ENCODE measurements around the gene DLG1.

DLG1 gene

GRCh38 chr3:197317250-197317963 lies 19.0 kb upstream of the DLG1 start:
- no peak for DNase-seq

- DNase-seq, result no peak
Observed at GRCh38 chr3:197312431-197312830, 14.0 kb upstream of the DLG1 start.

GRCh38 chr3:197311591-197311990 lies 13.2 kb upstream of the DLG1 start:
- no peak for DNase-seq

- DNase-seq, result no peak
Observed at GRCh38 chr3:197309528-197310361, 11.3 kb upstream of the DLG1 start.

- DNase-seq, result no peak
Observed at GRCh38 chr3:197308591-197308990, 10.2 kb upstream of the DLG1 start.

GRCh38 chr3:197306374-197307086 lies 8.1 kb upstream of the DLG1 start:
- no peak for DNase-seq

- no peak for DNase-seq
Observed at GRCh38 chr3:197305854-197306253, 7.4 kb upstream of the DLG1 start.

GRCh38 chr3:197303452-197303851 lies 5.0 kb upstream of the DLG1 start:
- no peak for DNase-seq

- no peak for DNase-seq
Observed at GRCh38 chr3:197302696-197303341, 4.4 kb upstream of the DLG1 start.

- no peak for DNase-seq
Observed at GRCh38 chr3:197302033-197302432, 3.6 kb upstream of the DLG1 start.

GRCh38 chr3:197300361-197300760 lies 1.9 kb upstream of the DLG1 start:
- no peak for DNase-seq

- DNase-seq, result peak; percentile 3
Observed at GRCh38 chr3:197298945-197299854, 788 bp upstream of the DLG1 start.

- DNase-seq, result peak; percentile 81
Observed at GRCh38 chr3:197297476-197298340, 704 bp downstream of the DLG1 start.

GRCh38 chr3:197297002-197297401 lies 1.4 kb downstream of the DLG1 start:
- no peak for DNase-seq

GRCh38 chr3:197296545-197296944 lies 1.9 kb downstream of the DLG1 start:
- DNase-seq, result no peak

GRCh38 chr3:197295871-197296270 lies 2.5 kb downstream of the DLG1 start:
- no peak for DNase-seq

GRCh38 chr3:197293605-197294237 lies 4.7 kb downstream of the DLG1 start:
- DNase-seq, result no peak

GRCh38 chr3:197292648-197293047 lies 5.8 kb downstream of the DLG1 start:
- no peak for DNase-seq

GRCh38 chr3:197292083-197292646 lies 6.2 kb downstream of the DLG1 start:
- DNase-seq, result no peak

- no peak for DNase-seq
Observed at GRCh38 chr3:197289726-197290125, 8.7 kb downstream of the DLG1 start.
